ENCODE results near the gene SIK3.

Gene SIK3

DNA sequence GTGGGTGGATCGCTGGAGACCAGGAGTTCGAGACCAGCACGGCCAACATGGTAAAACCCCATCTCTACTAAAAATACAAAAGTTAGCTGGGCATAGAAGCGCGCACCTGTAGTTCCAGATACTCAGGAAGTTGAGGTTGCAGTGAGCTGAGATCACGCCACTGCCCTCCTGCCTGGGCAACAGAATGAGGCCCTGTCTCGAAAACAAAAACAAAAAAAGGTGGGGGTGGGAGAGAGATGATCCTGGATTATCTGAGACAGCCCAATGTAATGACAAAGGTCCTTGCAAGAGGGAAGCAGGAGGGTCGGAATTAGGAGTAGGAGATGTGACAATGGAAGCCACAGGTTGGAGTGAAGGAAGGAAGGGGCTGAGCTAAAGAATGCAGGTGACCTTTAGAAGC is 173.2 kb downstream of the SIK3 start:
- DNase-seq (ENCODE audit: low read depth, low spot score), result no peak
- TF ChIP-seq, protein P1, sequence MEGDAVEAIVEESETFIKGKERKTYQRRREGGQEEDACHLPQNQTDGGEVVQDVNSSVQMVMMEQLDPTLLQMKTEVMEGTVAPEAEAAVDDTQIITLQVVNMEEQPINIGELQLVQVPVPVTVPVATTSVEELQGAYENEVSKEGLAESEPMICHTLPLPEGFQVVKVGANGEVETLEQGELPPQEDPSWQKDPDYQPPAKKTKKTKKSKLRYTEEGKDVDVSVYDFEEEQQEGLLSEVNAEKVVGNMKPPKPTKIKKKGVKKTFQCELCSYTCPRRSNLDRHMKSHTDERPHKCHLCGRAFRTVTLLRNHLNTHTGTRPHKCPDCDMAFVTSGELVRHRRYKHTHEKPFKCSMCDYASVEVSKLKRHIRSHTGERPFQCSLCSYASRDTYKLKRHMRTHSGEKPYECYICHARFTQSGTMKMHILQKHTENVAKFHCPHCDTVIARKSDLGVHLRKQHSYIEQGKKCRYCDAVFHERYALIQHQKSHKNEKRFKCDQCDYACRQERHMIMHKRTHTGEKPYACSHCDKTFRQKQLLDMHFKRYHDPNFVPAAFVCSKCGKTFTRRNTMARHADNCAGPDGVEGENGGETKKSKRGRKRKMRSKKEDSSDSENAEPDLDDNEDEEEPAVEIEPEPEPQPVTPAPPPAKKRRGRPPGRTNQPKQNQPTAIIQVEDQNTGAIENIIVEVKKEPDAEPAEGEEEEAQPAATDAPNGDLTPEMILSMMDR (IDR thresholded peaks at IDR 0.05; ENCODE audit: low read depth, low read length), result no peak
- in situ Hi-C loops (cut with HindIII; ENCODE audit: low sequenced_read_pairs), result no loop called here
- no peak overlapping the region for H3K4me3 ChIP-seq (ENCODE audit: low read depth, low read length)

DNA sequence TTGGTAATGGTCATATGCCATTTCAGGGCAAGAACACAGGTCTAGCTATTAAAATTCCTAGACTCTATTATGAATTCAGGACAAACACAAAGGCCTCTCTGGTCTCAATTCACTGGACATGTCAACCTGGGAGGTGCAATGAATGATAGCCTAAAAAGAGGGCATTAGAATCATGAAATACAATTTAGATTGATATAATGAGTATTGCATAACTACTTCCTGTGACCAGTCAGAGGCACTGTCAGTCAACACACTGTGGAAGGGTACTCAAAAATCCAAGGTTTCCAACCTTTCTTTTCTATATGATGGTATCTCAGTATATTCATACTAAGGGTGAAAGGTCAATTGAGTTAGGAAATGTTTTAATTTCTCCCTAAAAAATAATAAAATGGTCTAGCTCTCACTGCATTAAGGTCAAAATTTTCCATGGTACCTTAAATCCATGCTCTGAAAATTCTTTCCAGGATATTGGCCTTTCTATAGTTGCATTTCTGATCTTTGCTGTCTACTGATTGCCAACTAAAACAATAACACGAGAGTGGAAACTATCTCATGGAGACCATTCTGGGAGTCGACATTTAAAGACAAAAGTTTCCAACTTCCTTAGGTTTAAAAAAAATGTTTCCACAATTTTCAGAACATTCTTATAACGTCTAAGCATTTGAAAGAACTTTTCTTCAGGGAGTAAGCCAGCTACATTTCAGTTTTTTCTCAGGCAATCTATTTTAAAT is 179.1 kb downstream of the SIK3 start:
- in situ Hi-C loops (cut with HindIII; ENCODE audit: low sequenced_read_pairs), result no loop called here
- no peak for DNase-seq (ENCODE audit: low read depth, low spot score)
- TF ChIP-seq, protein P1 (IDR thresholded peaks at IDR 0.05; ENCODE audit: low read depth, low read length), result no peak
- H3K4me3 ChIP-seq (ENCODE audit: low read depth, low read length), result no peak overlapping the region

DNA sequence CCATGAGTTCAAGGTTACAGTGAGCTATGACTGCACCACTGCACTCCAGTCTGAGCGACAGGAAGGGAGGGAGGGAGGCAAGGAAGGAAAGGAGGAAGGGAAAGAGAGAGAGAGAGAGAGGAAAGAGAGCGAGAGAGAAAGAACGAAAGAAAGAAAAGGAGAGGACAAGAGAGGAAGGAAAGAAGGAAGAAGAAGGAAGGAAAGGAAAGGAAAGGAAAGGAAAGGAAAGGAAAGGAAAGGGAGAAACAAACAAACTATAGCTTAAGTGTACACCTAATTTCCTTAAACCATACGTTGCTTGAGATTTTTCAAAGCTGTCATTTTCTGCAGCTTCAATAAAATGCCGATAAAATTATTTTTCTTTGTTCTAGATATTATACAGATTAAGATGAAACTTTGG is 180.6 kb downstream of the SIK3 start:
- in situ Hi-C loops (cut with HindIII; ENCODE audit: low sequenced_read_pairs), result no loop called here
- TF ChIP-seq, protein P1 (IDR thresholded peaks at IDR 0.05; ENCODE audit: low read depth, low read length), result no peak
- H3K4me3 ChIP-seq (ENCODE audit: low read depth, low read length), result no peak overlapping the region
- no peak for DNase-seq (ENCODE audit: low read depth, low spot score)

DNA sequence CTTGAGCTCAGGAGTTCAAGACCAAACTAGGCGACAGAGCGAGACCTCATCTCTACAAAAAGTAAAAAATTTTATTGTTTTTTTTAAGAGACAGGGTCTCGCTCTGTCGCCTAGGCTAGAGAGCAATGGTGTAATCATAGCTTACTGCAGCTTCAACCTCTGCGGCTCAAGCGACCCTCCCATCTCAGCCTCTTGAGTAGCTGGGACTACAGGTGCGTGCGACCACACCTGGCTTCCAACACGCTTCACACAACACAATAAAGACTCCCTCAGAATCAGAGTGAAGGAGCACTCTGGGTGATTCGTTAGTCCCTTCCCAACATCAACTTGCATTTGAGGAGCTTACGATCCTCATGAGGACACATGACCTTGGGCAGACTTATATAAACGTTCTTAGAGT is 181.3 kb downstream of the SIK3 start:
- TF ChIP-seq, protein P1 (IDR thresholded peaks at IDR 0.05; ENCODE audit: low read depth, low read length), result no peak
- in situ Hi-C loops (cut with HindIII; ENCODE audit: low sequenced_read_pairs), result no loop called here
- no peak overlapping the region for H3K4me3 ChIP-seq (ENCODE audit: low read depth, low read length)
- DNase-seq (ENCODE audit: low read depth, low spot score), result no peak

DNA sequence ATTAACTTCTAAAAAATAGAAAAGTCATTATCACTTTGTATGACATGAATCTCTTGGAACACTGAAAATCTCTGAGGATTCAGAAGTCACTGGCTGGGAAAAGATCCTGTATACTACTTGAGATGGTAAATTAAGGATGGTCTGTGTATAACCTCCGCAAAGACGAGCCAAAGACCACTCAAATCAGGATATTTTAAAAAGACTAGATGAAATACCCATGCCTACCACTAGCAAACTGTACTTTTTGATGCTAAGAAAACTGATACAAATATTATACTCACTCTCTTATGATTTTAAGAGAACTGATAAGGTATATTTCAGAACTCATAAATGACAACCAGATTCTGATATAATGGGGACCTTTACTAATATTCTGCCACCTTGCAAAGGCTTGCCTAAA is 182.2 kb downstream of the SIK3 start:
- TF ChIP-seq, protein P1 (IDR thresholded peaks at IDR 0.05; ENCODE audit: low read depth, low read length), result no peak
- no peak overlapping the region for H3K4me3 ChIP-seq (ENCODE audit: low read depth, low read length)
- in situ Hi-C loops (cut with HindIII; ENCODE audit: low sequenced_read_pairs), result no loop called here
- no peak for DNase-seq (ENCODE audit: low read depth, low spot score)

DNA sequence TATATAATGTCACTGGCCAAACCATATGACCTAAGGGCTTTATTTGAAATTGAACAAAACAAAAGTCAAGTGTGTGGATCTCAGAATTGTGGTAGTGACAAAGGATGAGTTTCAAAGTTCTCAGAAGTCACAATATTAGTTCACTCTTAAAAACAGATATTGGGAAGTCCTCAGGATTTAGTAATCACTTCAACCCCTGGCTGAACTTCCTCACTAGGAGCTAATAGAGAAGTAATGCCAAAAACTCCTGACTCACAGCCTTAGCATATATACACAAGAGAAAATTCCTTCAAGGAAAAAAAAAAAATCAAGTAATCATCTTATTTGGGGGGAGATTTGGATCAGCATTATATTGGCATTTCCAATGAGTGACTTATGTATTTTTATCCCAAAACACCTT is 185.2 kb downstream of the SIK3 start:
- in situ Hi-C loops (cut with HindIII; ENCODE audit: low sequenced_read_pairs), result no loop called here
- TF ChIP-seq, protein P1 (IDR thresholded peaks at IDR 0.05; ENCODE audit: low read depth, low read length), result no peak
- peak; percentile 68 for DNase-seq (ENCODE audit: low read depth, low spot score)
- H3K4me3 ChIP-seq (ENCODE audit: low read depth, low read length), result no peak overlapping the region
